CD8-positive, alpha-beta memory T cell (primary cell): ENCODE results near the gene YTHDF1. TPM values are rescaled to one million over a fixed set of nuclear protein-coding genes. Genes with fewer than 3 reads are reported as not detected.

Experiments used
- CTCF ChIA-PET: fragments of 350-600 bp; sonication (Branson Sonifier 250); formaldehyde crosslinking; loops from one replicate; lab custom pipeline; 2021; ENCODE audit warnings: antibody characterized with exemption; lab: Charles Lee
- POLR2A ChIA-PET: fragments of 350-600 bp; sonication (Branson Sonifier 250); formaldehyde crosslinking; loops from one replicate; lab custom pipeline; 2021; ENCODE audit warnings: antibody characterized with exemption; lab: Charles Lee
- DNase-seq, 5 donors: peaks; one replicate each; pipeline versions ENCODE4 v3.0.0 to v3.0.0-alpha.2; 2020 to 2022; ENCODE audit warnings: mixed read lengths in 1 of 5
- H3K27ac ChIP-seq: one replicate; pipeline ENCODE4 v1.7.0; 2013; ENCODE audit warnings: low read depth, mild to moderate bottlenecking, low read length, moderate library complexity
- H3K27me3 ChIP-seq: 2 replicates; pipeline ENCODE4 v1.7.0; 2013; ENCODE audit warnings: low read length, mild to moderate bottlenecking; ENCODE audit not compliant: insufficient read depth, poor library complexity, severe bottlenecking
- H3K36me3 ChIP-seq: 2 replicates; pipeline ENCODE4 v1.7.0; 2013; ENCODE audit warnings: mild to moderate bottlenecking, low read length, moderate library complexity; ENCODE audit not compliant: insufficient read depth
- H3K4me1 ChIP-seq: 2 replicates; pipeline ENCODE4 v1.7.0; 2013; ENCODE audit warnings: mild to moderate bottlenecking, low read length, moderate library complexity; ENCODE audit not compliant: insufficient read depth
- H3K4me3 ChIP-seq: 2 replicates; pipeline ENCODE4 v1.7.0; 2013; ENCODE audit warnings: mild to moderate bottlenecking, low read length
- H3K9me3 ChIP-seq: 2 replicates; pipeline ENCODE4 v1.7.0; 2013; ENCODE audit warnings: mild to moderate bottlenecking, low read length
- H3K27ac Mint-ChIP-seq, 8 donors: one replicate each; pipeline ENCODE4 v1.8.0; 2020 to 2021; ENCODE audit warnings: mixed read lengths in 8 of 8, mild to moderate bottlenecking in 6 of 8, inconsistent platforms in 3 of 8, moderate library complexity in 3 of 8
- H3K27me3 Mint-ChIP-seq, 2 donors: one replicate each; pipeline ENCODE4 v1.8.0; 2020 to 2021; ENCODE audit warnings: mixed read lengths in 2 of 2, mild to moderate bottlenecking in 1 of 2, moderate library complexity in 1 of 2
- H3K36me3 Mint-ChIP-seq, 3 donors: one replicate each; pipeline ENCODE4 v1.8.0; 2020 to 2021; ENCODE audit warnings: mixed read lengths in 3 of 3, inconsistent platforms in 1 of 3, mild to moderate bottlenecking in 1 of 3
- H3K4me1 Mint-ChIP-seq, 3 donors: one replicate each; pipeline ENCODE4 v1.8.0; 2020 to 2021; ENCODE audit warnings: mixed read lengths in 3 of 3, inconsistent platforms in 1 of 3, mild to moderate bottlenecking in 1 of 3
- H3K4me3 Mint-ChIP-seq, 7 donors: one replicate each; pipeline ENCODE4 v1.8.0; 2020 to 2021; ENCODE audit warnings: mixed read lengths in 7 of 7, mild to moderate bottlenecking in 6 of 7, moderate library complexity in 4 of 7, inconsistent platforms in 2 of 7
- H3K9me3 Mint-ChIP-seq, 5 donors: one replicate each; pipeline ENCODE4 v1.8.0; 2020 to 2022; ENCODE audit warnings: mixed read lengths in 5 of 5, mild to moderate bottlenecking in 3 of 5, moderate library complexity in 2 of 5, inconsistent platforms in 1 of 5
- polyA plus RNA-seq: library from polyadenylated mRNA; unstranded; fragments of 300-500 nt; fragmentation: Illumina TruSeq; gene quantifications from one replicate; pipeline ENCODE4 v1.2.3, GENCODE V29; 2021
- total RNA-seq, 2 experiments: library from RNA; stranded (reverse); gene quantifications; one replicate each; pipeline ENCODE4 v1.2.3, GENCODE V29; 2021

Gene YTHDF1
- total and polyA plus RNA-seq, 3 experiments from 2014 or later, result 43.1 to 47.5 (median 47.0) TPM

DNA sequence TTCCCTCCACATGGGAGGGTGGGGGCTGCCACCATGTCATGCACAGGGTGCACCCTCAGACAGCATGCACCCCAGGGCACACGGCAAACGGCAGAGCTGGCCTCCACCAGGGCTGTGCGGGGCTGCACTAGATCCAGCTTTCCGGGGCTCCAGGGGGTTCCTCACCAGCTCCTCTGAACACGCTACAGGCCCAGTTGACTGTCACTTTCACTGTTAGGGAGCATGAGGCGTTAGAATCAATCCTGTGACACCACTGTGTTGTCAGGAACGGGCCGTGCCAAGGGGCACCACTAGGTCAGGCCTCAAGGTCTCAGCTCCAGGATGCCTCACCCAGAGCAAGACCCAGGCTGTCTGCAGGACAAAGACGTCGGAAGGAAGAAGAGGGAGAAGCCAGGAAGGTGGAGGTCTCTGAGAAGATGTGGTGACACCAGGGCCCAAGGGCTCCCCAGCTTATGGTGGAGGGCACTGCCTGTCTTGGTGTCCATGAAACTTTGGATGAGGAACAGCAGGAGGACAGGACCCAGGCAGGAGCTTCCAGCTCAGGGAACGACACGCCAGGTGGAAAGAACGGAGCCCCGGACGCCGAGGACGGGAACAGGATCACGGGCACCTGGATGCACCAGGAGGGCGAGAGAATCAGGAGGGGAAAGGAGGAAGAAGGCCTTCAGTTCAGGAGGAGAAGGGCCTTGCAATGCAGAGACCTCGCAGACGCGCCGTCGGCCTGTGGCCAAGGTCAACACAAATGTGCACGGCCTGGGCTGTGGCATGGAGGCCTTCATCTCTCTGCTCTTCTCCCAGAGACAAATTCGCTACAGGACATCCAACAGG, 49.5 kb downstream of the YTHDF1 start:
- H3K4me3 ChIP-seq, result no peak overlapping the region
- ChIA-PET POLR2A (no interaction called here), CTCF (no interaction called here)
- no peak overlapping the region for H3K27ac ChIP-seq
- DNase-seq, result peak in 1 of 5 donors; percentile 32
- no peaks in the 10 kb centered on the region for H3K4me1 ChIP-seq
- H3K27me3 ChIP-seq, result no peaks in the 10 kb centered on the region
- Mint-ChIP-seq H3K27me3 (peaks cover 11 to 14% of the 10 kb centered on the region in 2 donors), H3K9me3 (no peaks in the 10 kb centered on the region), H3K36me3 (no peaks in the 10 kb centered on the region), H3K27ac (no peak overlapping the region), H3K4me3 (no peak overlapping the region), H3K4me1 (no peaks in the 10 kb centered on the region)
- no peaks in the 10 kb centered on the region for H3K9me3 ChIP-seq
- no peaks in the 10 kb centered on the region for H3K36me3 ChIP-seq

GRCh38 chr20:63165356-63166192, 50.4 kb downstream of the YTHDF1 start:
- CTCF ChIA-PET, result no interaction called here
- H3K4me1 Mint-ChIP-seq, result no peaks in the 10 kb centered on the region
- POLR2A ChIA-PET, result no interaction called here

DNA sequence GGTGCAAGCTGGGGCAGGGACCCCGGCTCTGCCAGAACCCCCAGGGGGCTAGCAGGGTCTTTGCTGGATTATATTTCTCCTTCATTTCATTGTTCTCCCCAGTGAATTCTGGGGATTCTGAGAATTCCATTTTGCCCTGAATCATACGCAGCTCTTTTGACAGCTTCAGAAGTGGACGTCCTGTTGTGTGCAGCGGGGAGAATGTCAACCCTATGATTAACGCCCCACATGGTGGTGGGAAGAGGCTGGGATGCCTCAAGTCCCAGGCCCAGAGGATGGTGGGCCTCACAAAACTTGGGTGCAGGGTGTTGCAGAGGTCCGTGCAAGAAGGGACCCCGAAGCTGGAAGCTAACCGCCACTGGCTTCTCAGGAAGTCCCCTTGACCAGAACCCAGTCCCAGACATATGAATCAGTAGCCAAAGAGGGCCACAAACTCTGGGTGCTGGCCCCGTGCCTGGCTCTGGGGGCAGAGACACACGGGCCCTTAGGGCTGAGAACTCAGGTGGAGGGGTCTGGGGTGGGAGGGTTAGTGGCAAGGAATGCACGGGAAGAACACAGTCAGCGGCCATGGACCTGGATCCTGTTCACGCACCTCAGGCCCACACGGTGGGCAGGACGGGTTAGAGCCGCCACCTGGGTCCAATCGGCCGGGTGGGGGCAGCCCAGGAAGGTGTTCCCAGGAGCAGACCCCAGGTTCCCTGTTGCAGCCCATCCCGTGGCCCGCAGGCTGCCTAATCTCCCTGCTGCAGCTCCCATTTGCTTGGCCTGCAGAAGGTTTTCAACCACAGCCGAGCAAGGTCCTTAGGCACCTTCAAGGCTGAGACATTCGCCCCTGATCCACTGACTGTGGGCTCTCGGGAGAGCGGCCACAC, 51.2 kb downstream of the YTHDF1 start:
- peak in 1 of 5 donors; percentile 39 for DNase-seq
- Histone ChIP-seq H3K4me1 (no peaks in the 10 kb centered on the region), H3K27me3 (no peaks in the 10 kb centered on the region), H3K27ac (no peak overlapping the region), H3K36me3 (no peaks in the 10 kb centered on the region), H3K9me3 (no peaks in the 10 kb centered on the region), H3K4me3 (no peak overlapping the region)
- ChIA-PET CTCF (no interaction called here), POLR2A (no interaction called here)
- Mint-ChIP-seq H3K4me1 (no peaks in the 10 kb centered on the region), H3K4me3 (no peak overlapping the region), H3K9me3 (no peaks in the 10 kb centered on the region), H3K27me3 (peaks cover 11% of the 10 kb centered on the region in 2 donors), H3K27ac (no peak overlapping the region), H3K36me3 (no peaks in the 10 kb centered on the region)

More at GRCh38 chr20:63165356-63166192, 50.4 kb downstream of the YTHDF1 start:
- Mint-ChIP-seq H3K9me3 (no peaks in the 10 kb centered on the region), H3K27me3 (peaks cover 11% of the 10 kb centered on the region in 2 donors), H3K4me3 (no peak overlapping the region), H3K27ac (no peak overlapping the region), H3K36me3 (no peaks in the 10 kb centered on the region)
- peak in 1 of 5 donors; percentile 37 for DNase-seq
- H3K4me3 ChIP-seq, result no peak overlapping the region
- H3K4me1 ChIP-seq, result no peaks in the 10 kb centered on the region
- no peaks in the 10 kb centered on the region for H3K27me3 ChIP-seq
- no peaks in the 10 kb centered on the region for H3K36me3 ChIP-seq
- H3K27ac ChIP-seq, result no peak overlapping the region
- no peaks in the 10 kb centered on the region for H3K9me3 ChIP-seq

DNA sequence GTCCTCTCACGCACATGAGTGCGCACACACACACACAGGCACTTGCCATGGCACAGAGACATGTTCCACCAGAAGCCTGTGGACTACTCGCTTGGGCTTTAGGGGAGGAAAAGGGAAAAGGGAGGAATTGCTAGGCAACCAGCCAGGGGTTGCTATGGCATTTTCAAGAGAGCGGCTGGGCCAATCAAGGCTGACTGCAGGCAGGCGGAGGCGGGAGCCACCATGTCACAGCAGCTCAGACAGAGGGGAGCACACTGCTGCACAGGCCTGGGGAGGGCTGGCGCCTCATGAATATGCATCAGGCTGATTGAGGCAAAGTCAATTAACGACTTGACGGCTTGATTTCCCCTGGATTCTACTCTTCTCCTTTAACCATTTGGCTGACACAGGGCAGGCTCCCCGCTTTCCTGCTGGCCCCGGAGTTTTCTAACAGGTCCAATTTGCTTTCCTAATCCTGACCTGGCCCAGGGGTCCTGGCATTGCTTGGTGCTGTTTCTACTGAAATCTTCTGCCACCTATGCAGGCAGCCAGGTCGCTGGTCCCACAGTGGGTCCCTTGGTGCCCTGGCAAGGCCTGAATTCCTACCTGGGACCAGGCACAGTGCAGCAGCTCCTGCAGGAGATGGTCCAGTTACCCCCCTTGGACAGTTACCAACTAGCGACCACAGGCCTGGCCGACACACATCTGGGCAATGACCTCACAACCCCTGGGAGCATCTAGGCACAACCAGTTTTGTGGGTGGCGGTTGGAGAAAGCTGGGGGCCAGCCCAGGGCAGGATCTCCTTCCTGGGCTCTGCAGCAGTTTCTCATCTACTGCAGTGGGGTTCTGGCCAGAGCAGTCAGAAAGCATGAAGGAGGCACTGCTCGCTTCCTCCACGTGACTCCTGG, 52.1 kb downstream of the YTHDF1 start:
- no peaks in the 10 kb centered on the region for H3K9me3 Mint-ChIP-seq
- peaks cover 10 to 11% of the 10 kb centered on the region in 2 donors for H3K27me3 Mint-ChIP-seq
- Histone ChIP-seq H3K36me3 (no peaks in the 10 kb centered on the region), H3K4me3 (no peak overlapping the region), H3K4me1 (no peaks in the 10 kb centered on the region), H3K27ac (no peak overlapping the region), H3K9me3 (no peaks in the 10 kb centered on the region), H3K27me3 (no peaks in the 10 kb centered on the region)
- H3K4me3 Mint-ChIP-seq, result no peak overlapping the region
- no peak overlapping the region for H3K27ac Mint-ChIP-seq
- ChIA-PET CTCF (no interaction called here), POLR2A (no interaction called here)
- peak in 1 of 5 donors; percentile 37 for DNase-seq
- H3K4me1 Mint-ChIP-seq, result no peaks in the 10 kb centered on the region
- H3K36me3 Mint-ChIP-seq, result no peaks in the 10 kb centered on the region

GRCh38 chr20:63163171-63163570, 52.8 kb downstream of the YTHDF1 start:
- H3K4me1 ChIP-seq, result no peaks in the 10 kb centered on the region
- H3K27ac ChIP-seq, result no peak overlapping the region
- H3K4me1 Mint-ChIP-seq, result no peaks in the 10 kb centered on the region
- no peak overlapping the region for H3K4me3 Mint-ChIP-seq
- H3K4me3 ChIP-seq, result no peak overlapping the region
- H3K9me3 Mint-ChIP-seq, result no peaks in the 10 kb centered on the region
- no peak for DNase-seq
- H3K27ac Mint-ChIP-seq, result no peak overlapping the region
- peaks cover 10 to 11% of the 10 kb centered on the region in 2 donors for H3K27me3 Mint-ChIP-seq
- ChIA-PET CTCF (no interaction called here), POLR2A (no interaction called here)
- H3K36me3 ChIP-seq, result no peaks in the 10 kb centered on the region
- H3K27me3 ChIP-seq, result no peaks in the 10 kb centered on the region
- no peaks in the 10 kb centered on the region for H3K9me3 ChIP-seq
- H3K36me3 Mint-ChIP-seq, result no peaks in the 10 kb centered on the region

DNA sequence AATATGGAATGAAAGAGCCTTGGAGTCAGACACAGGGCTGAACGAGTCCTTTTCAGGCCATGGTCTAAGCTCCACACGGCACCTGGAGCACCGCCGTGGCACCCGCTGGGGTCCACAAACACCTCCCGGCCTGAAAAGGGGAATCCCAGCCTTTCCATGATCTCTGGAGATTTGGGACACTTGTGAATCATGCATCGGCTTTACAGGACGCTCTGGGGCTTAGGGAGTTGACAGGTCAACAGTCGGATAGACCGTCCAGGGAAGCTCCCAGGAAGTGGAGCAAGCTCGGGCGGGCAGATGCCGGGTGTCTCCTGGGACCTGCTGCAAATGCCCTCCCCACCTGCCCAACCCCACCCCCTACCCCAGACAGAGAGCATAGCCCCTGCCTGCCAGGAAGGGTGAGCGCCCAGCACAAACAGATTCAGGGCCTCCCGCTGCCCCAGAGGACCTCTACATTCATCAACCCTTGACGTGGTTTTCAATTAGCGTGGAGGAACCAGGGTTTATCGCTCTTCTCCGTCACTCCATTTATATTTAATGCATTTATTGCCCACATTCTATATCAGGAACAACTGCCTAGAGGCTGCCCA, 53.6 kb downstream of the YTHDF1 start:
- Mint-ChIP-seq H3K4me1 (no peaks in the 10 kb centered on the region), H3K27me3 (peaks cover 10 to 11% of the 10 kb centered on the region in 2 donors), H3K36me3 (no peaks in the 10 kb centered on the region), H3K4me3 (no peak overlapping the region), H3K9me3 (no peaks in the 10 kb centered on the region), H3K27ac (no peak overlapping the region)
- ChIA-PET POLR2A (no interaction called here), CTCF (interaction anchor here (0.9 kb wide), 1 partner anchor 9 kb away, joined by 3 read pairs; no protein-coding TSS in a partner anchor)
- DNase-seq, result no peak
- Histone ChIP-seq H3K27me3 (no peaks in the 10 kb centered on the region), H3K36me3 (no peaks in the 10 kb centered on the region), H3K4me3 (no peak overlapping the region), H3K27ac (no peak overlapping the region), H3K9me3 (no peaks in the 10 kb centered on the region), H3K4me1 (no peaks in the 10 kb centered on the region)

GRCh38 chr20:63161176-63161651, 54.7 kb downstream of the YTHDF1 start:
- no peak for DNase-seq
- H3K27me3 Mint-ChIP-seq, result peaks cover 8 to 11% of the 10 kb centered on the region in 2 donors
- H3K36me3 Mint-ChIP-seq, result no peaks in the 10 kb centered on the region
- H3K4me1 Mint-ChIP-seq, result no peaks in the 10 kb centered on the region
- no peaks in the 10 kb centered on the region for H3K9me3 Mint-ChIP-seq
- H3K36me3 ChIP-seq, result no peaks in the 10 kb centered on the region
- H3K27me3 ChIP-seq, result no peaks in the 10 kb centered on the region
- H3K9me3 ChIP-seq, result no peaks in the 10 kb centered on the region
- CTCF ChIA-PET, result interaction anchor here (0.9 kb wide), 1 partner anchor 8 kb away, joined by 3 read pairs; no protein-coding TSS in a partner anchor
- no peak overlapping the region for H3K27ac ChIP-seq
- no peaks in the 10 kb centered on the region for H3K4me1 ChIP-seq
- no peak overlapping the region for H3K4me3 Mint-ChIP-seq
- H3K4me3 ChIP-seq, result no peak overlapping the region
- no peak overlapping the region for H3K27ac Mint-ChIP-seq
- POLR2A ChIA-PET, result no interaction called here
